GM13976 (cell line): Measurements from ENCODE around the gene CLASP1.

Experiments
- DNase-seq: peaks from one replicate; pipeline ENCODE4 v3.0.0; 2012; ENCODE audit warnings: low spot score
- in situ Hi-C: fragments of 300-500 bp; cut with MboI; formaldehyde crosslinking; loops from one replicate; pipeline ENCODE4 v1.12.0; 2022; ENCODE audit warnings: low sequenced_read_pairs, mixed read lengths, inconsistent platforms; ENCODE audit not compliant: unreplicated experiment
- TF ChIP-seq, protein P1 (sequence below): IDR thresholded peaks from 2 replicates; pipeline ENCODE4 v1.5.1; 2012; ENCODE audit warnings: borderline replicate concordance, mild to moderate bottlenecking; ENCODE audit not compliant: insufficient read depth; ENCODE audit errors: extremely low read depth, missing control alignments, control extremely low read depth

Gene CLASP1

GRCh38 chr2:121372721-121373353 is 276.4 kb downstream of the CLASP1 start:
- in situ Hi-C loops = no loop called here
- DNase-seq = no peak
- TF ChIP-seq, protein P1, sequence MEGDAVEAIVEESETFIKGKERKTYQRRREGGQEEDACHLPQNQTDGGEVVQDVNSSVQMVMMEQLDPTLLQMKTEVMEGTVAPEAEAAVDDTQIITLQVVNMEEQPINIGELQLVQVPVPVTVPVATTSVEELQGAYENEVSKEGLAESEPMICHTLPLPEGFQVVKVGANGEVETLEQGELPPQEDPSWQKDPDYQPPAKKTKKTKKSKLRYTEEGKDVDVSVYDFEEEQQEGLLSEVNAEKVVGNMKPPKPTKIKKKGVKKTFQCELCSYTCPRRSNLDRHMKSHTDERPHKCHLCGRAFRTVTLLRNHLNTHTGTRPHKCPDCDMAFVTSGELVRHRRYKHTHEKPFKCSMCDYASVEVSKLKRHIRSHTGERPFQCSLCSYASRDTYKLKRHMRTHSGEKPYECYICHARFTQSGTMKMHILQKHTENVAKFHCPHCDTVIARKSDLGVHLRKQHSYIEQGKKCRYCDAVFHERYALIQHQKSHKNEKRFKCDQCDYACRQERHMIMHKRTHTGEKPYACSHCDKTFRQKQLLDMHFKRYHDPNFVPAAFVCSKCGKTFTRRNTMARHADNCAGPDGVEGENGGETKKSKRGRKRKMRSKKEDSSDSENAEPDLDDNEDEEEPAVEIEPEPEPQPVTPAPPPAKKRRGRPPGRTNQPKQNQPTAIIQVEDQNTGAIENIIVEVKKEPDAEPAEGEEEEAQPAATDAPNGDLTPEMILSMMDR = no peak

DNA sequence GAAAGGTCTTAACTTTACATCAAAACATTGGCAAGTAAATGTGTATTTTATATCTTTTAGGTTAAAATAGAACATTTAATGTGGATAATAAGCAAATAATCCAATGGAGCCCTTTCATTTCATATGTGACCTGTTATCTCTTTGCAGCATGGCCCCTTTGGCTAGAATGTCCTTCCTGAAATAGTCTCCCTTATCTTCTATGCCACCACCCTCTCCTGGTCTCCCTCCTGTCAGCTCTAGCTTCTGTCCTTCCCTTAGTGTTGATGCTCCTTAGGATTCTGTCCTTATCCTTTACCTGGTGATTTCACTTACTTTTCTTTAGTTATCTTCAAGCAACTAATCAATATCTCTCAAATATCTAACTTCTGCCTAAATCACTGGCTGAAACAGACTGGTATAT is 277.2 kb downstream of the CLASP1 start:
- TF ChIP-seq, protein P1 = no peak
- in situ Hi-C loops = no loop called here

DNA sequence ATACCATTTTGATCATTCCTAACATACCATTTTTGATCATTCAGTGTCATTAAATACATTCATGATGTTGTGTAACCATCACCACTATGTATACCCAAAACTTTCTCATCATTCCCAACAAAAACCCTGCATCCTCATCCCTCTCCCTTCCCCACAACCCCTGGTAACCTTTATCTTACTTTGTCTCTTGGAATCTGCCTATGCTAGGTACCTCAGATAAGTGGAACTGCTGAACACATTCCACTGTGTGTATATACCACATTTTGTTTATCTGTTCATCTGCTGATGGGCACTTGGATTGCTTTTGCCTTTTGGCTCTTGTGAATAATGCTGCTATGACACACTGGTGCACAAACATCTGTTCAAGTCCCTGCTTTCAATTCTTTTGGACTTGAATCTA is 280.4 kb downstream of the CLASP1 start:
- DNase-seq = no peak
- TF ChIP-seq, protein P1 = no peak
- in situ Hi-C loops = no loop called here

More for the DNA sequence above, 277.2 kb downstream of the CLASP1 start:
- DNase-seq = no peak

DNA sequence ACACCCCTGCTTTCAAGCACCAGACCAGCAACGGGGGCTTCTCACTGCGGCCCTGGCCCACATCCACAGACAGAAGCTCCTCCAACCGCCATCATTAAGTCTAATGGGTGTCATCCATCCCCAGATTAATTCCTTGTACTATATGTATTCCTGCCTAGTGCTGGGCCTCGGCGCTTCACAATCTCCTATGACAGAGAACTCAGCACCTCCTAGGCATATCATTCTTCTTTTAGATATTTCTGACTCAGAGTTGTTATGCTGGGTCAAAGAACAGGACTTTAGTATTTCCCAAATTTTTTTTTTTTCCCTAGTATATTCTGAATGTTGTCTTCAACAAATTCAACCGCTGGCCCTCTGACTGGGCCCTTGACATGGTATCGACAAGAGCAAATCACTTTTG is 281.1 kb downstream of the CLASP1 start:
- TF ChIP-seq, protein P1 = no peak
- no peak for DNase-seq
- in situ Hi-C loops = no loop called here

DNA sequence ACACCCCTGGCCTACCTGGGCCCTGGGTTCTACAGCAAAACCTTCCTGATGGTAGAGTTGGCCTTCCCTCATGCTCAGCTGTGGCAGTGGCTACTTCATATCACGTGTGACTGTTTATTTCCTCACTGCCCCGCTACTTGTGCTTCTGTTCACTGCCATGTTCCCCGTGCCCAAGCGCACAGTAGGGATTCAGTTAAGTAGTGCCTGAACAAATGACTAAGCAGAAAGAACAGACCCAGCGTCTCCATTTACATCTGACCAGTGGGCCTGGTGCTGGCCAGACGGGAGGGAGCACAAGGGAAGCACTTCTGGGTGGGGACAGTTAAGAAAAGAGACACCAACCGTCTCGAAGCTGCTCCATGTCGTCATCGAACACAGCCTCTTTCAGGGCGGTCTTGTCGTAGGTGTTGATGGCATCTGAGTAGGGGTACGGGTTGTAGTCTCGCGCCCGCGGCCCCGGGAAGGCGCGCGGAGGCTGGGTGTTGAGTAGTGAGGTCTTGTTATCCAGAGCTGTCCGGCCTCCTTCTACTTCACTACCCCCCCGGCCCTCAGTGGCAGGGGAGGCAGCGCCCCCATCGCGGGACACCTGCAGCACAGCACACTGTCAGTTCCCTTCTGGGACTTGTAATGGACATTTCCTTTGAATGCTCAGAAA is 281.9 kb downstream of the CLASP1 start:
- TF ChIP-seq, protein P1 = no peak
- DNase-seq = no peak
- in situ Hi-C loops = no loop called here

- DNase-seq = no peak
- TF ChIP-seq, protein P1 = no peak
- in situ Hi-C loops = no loop called here
Observed at GRCh38 chr2:121366040-121366439, 283.2 kb downstream of the CLASP1 start.
